HT-29 (cell line): Measurements from ENCODE around the gene UBQLN2. TPM values are rescaled to one million over a fixed set of nuclear protein-coding genes. Genes with fewer than 3 reads are reported as not detected.
"Not testable (repeated sequence)": the region's sequence is repeated elsewhere in the genome, so short reads cannot be mapped to it uniquely, and the experiment has no call there.

Experiments used
- DNase-seq: peaks from one replicate; pipeline ENCODE4 v3.0.0-alpha.2; 2015; ENCODE audit warnings: low spot score
- total RNA-seq: library from RNA; depleted of rRNA; stranded (reverse); fragments of >200 nt; shearing (Covaris generic); gene quantifications from 2 replicates; pipeline ENCODE4 v1.2.3, GENCODE V29; 2014; rRNA removed

UBQLN2 gene
- 6.1 and 7.8 TPM in 2 replicates for total RNA-seq

DNA sequence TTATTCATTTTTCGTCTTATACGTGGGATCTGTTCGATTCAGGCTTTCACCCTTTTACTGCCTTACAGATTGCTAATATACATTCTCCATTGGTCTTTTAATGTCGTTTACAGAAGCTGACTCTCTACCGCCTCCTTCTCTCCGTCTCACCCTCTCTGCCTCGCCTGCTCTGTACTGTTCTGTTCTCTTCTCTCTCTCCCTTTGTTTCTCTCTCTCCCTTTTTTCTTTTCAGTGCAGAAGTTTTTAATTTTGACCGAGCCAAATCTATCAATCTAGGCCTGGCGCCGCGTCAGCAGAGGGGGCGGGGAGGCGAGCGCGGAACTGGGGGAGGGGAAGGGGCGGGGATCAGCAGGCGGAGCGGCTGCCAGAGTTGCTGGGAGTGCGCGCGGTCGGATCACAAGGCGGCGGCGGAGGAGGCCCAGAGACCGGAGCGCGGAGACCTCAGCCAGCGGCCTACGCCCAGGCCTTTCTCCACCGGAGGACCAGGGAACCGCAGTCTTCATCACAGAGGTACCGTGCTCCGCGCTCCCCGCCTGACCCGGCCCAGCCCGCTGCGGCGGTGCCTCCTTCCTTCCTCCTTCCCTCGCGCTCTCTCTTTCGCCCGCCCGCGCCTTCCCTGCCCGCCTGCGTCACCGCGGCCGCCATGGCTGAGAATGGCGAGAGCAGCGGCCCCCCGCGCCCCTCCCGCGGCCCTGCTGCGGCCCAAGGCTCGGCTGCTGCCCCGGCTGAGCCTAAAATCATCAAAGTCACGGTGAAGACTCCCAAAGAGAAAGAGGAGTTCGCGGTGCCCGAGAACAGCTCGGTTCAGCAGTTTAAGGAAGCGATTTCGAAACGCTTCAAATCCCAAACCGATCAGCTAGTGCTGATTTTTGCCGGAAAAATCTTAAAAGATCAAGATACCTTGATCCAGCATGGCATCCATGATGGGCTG is at the start of gene UBQLN2:
Gene UBQLN2, plus strand, starts transcription at position 397 of the 931 bp plus-strand sequence. Its CDS starts 247 bp downstream, at position 644.
- DNase-seq: peak; percentile 74

- DNase-seq: no peak
Measured at GRCh38 chrX:56519642-56520041, 43.8 kb upstream of the UBQLN2 start.

DNA sequence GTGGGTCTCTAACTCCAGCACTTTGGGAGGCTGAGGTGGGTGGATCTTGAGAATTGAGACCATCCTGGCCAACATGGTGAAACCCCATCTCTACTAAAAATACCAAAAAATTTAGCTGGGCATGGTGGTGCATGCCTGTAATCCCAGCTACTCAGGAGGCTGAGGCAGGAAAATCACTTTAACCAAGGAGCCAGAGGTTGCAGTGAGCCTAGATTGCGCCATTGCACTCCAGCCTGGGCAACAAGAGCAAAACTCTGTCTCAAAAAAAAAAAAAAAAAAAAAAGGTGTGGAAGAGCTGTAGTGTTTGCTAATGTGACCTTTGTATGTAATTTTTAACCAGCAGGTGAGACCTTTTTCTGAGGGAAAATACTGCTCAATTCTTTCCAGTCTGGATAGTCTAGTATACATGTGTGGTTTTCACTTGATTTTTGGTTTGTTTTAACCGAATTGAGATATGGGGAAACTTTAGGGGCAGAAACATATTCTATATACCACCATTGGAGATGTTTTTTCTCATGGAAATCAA is 33.9 kb upstream of the UBQLN2 start:
- not testable (repeated sequence) for DNase-seq

DNA sequence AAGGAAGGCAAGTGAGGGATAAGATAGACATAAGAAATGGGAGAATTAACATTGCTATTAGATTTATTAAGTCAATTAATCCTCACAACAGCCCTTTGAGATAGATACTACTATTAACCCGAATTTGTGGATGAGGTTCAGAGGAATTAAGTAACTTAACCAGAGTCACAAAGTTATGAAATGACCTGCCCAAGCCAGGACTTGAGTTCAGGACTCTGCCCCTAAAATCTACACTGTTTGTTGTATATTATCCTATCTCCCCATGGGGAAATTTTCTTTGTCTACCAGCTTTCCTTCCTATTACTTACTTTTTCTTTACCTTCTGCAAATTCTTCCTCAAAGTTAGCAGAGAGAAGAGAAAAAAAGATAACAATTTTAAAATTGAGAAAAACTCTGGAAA is 33.4 kb upstream of the UBQLN2 start:
- DNase-seq: no peak

GRCh38 chrX:56550667-56551066 is 12.8 kb upstream of the UBQLN2 start:
- no peak for DNase-seq

GRCh38 chrX:56554870-56555269 is 8.6 kb upstream of the UBQLN2 start:
- no peak for DNase-seq

- no peak for DNase-seq
Measured at GRCh38 chrX:56557376-56557929, 6.0 kb upstream of the UBQLN2 start.

DNA sequence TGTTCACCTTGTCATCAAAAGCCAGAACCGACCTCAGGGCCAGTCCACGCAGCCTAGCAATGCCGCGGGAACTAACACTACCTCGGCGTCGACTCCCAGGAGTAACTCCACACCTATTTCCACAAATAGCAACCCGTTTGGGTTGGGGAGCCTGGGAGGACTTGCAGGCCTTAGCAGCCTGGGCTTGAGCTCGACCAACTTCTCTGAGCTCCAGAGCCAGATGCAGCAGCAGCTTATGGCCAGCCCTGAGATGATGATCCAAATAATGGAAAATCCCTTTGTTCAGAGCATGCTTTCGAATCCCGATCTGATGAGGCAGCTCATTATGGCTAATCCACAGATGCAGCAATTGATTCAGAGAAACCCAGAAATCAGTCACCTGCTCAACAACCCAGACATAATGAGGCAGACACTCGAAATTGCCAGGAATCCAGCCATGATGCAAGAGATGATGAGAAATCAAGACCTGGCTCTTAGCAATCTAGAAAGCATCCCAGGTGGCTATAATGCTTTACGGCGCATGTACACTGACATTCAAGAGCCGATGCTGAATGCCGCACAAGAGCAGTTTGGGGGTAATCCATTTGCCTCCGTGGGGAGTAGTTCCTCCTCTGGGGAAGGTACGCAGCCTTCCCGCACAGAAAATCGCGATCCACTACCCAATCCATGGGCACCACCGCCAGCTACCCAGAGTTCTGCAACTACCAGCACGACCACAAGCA is 898 bp downstream of the UBQLN2 start:
- DNase-seq: peak; percentile 38

- peak; percentile 14 for DNase-seq
Measured at GRCh38 chrX:56564921-56565840, 1.8 kb downstream of the UBQLN2 start.

GRCh38 chrX:56569378-56570057 is 6.1 kb downstream of the UBQLN2 start:
- DNase-seq: no peak

DNA sequence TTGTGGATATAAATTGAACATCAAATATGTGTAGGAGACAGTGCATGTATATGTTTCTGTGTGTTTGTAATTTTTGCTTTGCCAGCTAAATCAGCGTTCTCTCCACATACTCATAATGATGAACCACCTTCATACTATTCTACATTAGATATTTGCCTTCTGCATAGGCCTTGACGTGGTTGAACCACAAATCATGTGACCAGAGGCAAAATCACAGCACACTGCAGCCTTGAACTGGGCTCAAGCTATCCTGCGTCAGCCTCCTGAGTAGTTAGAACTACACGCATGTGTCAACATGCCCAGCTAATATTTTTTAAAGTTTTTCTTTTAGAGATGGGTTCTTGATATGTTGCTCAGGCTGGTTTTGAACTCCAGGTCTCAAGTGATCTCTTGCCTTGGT is 9.5 kb downstream of the UBQLN2 start:
- no peak for DNase-seq

- DNase-seq: no peak
Measured at GRCh38 chrX:56574861-56575260, 11.4 kb downstream of the UBQLN2 start.

GRCh38 chrX:56576721-56577120 is 13.3 kb downstream of the UBQLN2 start:
- DNase-seq: no peak

GRCh38 chrX:56588397-56589188 is 25.2 kb downstream of the UBQLN2 start:
- no peak for DNase-seq

GRCh38 chrX:56591830-56592229 is 28.4 kb downstream of the UBQLN2 start:
- DNase-seq: not testable (repeated sequence)

DNA sequence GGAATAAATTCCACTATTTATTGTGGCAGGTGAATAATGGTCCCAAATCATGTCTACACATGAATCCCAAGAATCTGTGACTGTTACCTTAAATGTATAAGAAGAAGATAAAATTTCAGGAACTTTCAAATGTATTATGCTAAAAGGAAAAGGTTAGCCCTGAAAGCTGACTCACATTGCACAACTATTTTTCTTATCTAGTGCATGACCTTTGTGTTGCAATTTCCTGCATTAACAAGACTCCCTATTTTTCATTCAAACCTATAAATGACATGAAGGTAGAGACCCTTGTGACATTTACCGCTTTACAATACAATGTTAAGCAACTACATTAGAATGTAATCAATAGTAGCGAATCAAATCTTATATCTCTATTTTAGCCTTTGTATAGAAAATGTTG is 36.7 kb downstream of the UBQLN2 start:
- DNase-seq: peak; percentile 1

DNA sequence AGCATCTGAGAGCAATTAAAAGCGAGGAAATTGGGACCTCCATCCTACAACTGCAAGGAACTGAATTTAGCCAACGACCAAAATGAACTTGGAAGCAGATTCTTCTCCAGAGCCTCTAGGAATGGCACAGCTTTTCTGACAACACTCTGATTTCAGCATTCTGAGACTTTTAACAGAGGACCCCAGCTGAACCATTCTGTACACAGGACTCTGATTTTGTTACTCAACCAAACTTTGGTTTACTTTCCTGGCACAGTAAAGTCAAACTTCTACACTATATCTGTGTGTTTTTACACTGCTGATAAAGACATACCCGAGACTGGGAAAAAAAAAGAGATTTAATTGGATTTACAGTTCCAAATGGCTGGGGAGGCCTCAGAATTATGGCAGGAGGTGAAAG is 37.6 kb downstream of the UBQLN2 start:
- no peak for DNase-seq

DNA sequence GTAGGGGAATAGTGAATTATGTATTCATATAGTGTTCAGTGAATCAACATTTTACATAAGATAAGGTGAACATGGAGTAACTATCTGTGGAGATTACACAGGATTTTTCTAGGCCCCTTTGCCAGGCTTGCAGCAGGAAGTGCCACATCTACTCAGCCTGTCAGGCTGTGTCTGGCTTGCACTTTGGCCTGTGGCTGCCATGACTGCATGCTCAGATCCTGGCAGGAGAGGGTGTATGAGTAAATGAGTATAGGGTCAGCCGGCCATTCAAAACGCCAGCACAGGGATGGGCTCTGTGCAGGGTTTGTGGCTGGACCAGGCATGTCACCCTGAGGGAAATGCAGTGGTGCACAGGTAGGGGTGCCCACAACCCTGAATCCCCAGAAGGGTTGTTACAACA is 51.9 kb downstream of the UBQLN2 start:
- peak; percentile 2 for DNase-seq
